ENCODE measurements around the gene CCDC12.

CCDC12 gene

DNA sequence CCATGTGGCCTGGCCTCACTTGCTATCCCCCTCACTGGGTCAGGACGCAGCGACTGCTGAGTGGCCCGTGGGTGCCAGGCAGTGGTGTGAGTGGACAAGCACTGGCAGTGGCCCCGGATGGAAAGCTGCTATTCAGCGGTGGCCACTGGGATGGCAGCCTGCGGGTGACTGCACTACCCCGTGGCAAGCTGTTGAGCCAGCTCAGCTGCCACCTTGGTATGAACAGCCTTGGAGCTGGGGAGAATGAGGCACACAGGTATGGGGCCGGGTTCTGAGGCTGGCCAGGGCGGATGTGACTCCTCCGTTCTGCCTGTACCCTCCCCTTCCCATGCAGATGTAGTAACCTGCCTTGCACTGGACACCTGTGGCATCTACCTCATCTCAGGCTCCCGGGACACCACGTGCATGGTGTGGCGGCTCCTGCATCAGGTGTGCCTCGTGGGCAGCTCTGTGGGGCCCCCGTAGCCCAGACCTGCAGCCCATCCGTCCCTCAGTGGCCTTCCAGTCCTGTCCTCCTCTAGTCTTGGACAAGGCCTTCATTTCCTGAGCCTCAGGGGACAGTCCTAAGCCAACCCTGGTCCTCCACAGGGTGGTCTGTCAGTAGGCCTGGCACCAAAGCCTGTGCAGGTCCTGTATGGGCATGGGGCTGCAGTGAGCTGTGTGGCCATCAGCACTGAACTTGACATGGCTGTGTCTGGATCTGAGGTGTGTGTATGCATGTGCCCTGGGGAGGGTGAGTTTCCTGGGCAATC lies 31.1 kb upstream of the CCDC12 start:
- H3K27ac ChIP-seq = no peak overlapping the region
- no peak for TF ChIP-seq ZFX (IDR thresholded peaks at IDR 0.05; ENCODE audit: borderline replicate concordance)
- TF ChIP-seq, protein P1, sequence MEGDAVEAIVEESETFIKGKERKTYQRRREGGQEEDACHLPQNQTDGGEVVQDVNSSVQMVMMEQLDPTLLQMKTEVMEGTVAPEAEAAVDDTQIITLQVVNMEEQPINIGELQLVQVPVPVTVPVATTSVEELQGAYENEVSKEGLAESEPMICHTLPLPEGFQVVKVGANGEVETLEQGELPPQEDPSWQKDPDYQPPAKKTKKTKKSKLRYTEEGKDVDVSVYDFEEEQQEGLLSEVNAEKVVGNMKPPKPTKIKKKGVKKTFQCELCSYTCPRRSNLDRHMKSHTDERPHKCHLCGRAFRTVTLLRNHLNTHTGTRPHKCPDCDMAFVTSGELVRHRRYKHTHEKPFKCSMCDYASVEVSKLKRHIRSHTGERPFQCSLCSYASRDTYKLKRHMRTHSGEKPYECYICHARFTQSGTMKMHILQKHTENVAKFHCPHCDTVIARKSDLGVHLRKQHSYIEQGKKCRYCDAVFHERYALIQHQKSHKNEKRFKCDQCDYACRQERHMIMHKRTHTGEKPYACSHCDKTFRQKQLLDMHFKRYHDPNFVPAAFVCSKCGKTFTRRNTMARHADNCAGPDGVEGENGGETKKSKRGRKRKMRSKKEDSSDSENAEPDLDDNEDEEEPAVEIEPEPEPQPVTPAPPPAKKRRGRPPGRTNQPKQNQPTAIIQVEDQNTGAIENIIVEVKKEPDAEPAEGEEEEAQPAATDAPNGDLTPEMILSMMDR (IDR thresholded peaks at IDR 0.05) = no peak

DNA sequence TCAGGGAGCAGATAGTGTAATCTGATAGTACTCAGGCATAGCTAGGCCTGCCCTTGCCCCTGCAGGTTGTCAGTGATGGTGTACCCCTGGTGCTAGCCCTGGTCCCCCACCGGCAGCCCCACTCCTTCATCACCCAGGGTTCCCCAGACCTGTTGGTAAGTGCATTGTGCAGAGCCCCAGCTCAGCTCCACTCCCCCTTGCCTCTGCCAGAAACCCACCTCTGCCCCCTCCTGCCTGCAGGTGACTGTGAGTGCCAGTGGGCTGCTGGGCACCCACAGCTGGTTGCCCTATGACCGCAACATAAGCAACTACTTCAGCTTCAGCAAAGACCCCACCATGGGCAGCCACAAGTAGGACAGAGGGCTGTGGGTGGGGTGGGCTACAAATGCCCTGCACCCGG lies 30.5 kb upstream of the CCDC12 start:
- H3K27ac ChIP-seq = no peak overlapping the region
- TF ChIP-seq, protein P1 (IDR thresholded peaks at IDR 0.05) = no peak
- no peak for TF ChIP-seq ZFX (IDR thresholded peaks at IDR 0.05; ENCODE audit: borderline replicate concordance)

DNA sequence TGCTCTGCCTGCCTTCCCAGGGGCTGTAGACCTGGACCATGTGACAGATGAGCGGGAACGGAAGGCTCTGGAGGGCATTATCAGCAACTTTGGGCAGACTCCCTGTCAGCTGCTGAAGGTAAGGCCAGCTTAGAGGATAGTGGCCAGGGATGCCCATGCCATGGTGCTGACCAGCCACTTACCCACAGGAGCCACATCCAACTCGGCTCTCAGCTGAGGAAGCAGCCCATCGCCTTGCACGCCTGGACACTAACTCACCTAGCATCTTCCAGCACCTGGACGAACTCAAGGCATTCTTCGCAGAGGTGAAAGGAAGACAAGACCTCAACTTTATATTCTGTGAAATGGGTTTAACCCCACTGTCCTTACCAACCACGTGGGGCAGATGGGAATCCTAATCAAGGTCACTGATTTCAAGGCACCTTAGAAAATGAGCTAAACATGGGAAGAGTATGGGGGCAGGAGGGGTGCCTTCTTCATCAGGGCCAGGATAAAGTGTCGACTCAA lies 29.7 kb upstream of the CCDC12 start:
- TF ChIP-seq, protein P1 (IDR thresholded peaks at IDR 0.05) = no peak
- no peak for TF ChIP-seq ZFX (IDR thresholded peaks at IDR 0.05; ENCODE audit: borderline replicate concordance)
- H3K27ac ChIP-seq = no peak overlapping the region

DNA sequence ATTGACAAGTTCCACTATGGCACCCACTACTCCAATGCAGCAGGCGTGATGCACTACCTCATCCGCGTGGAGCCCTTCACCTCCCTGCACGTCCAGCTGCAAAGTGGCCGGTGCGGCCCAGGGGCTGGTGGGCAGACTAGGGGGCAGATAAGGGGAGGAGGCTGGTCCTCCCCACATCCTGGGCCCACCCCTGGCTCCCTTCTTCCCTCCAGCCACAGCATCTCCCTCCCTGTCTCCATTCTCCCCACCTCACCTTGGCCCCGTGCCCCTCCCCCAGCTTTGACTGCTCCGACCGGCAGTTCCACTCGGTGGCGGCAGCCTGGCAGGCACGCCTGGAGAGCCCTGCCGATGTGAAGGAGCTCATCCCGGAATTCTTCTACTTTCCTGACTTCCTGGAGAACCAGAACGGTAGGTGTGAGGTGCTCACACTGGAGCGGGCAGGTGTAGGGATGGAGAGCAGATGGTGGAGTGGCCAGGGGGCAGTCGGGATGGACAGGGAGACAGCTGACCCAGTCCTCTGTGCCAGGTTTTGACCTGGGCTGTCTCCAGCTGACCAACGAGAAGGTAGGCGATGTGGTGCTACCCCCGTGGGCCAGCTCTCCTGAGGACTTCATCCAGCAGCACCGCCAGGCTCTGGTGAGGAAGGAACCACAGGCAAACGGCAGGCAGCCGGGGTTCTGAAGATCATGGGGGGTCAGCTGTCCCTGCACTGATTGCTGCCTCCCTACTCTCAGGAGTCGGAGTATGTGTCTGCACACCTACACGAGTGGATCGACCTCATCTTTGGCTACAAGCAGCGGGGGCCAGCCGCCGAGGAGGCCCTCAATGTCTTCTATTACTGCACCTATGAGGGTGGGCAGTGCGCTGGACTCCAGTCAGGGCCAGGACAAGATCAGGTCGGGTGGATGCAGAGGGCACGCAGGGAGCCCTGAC lies 28.9 kb upstream of the CCDC12 start:
- no peak for TF ChIP-seq ZFX (IDR thresholded peaks at IDR 0.05; ENCODE audit: borderline replicate concordance)
- TF ChIP-seq, protein P1 (IDR thresholded peaks at IDR 0.05) = no peak
- H3K27ac ChIP-seq = no peak overlapping the region

DNA sequence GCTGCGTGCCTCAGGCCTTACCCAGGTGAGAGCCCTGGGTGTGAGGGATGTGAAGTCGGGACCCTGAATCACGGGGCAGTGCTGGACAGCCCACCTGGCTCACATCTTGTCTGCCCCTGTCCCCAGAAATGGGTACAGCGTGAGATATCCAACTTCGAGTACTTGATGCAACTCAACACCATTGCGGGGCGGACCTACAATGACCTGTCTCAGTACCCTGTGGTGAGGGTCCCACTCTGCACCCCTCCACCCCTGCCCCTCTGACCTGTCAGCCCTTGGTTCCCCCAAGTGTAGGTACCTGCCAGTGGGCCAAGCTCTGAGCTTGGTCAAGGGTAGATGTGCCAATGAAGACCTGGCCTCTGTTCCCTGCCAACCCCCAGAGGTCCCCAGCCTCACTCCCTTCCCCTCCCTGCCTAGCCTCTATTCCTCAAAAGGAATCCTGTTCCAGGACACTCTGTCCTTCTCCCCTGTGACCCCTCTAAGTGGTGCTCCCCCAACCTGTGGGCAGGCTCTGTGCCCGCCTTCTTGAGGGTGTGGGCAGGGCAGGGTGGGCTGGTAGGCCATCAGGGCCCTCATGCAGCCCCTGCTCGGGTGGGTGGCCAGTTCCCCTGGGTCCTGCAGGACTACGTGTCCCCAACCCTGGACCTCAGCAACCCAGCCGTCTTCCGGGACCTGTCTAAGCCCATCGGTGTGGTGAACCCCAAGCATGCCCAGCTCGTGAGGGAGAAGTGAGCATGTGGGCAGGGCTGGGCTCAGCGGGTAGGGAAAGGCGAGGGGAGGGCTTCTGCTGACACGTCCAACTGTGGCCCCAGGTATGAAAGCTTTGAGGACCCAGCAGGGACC lies 28.0 kb upstream of the CCDC12 start:
- TF ChIP-seq, protein P1 (IDR thresholded peaks at IDR 0.05) = no peak
- TF ChIP-seq ZFX (IDR thresholded peaks at IDR 0.05; ENCODE audit: borderline replicate concordance) = no peak
- no peak overlapping the region for H3K27ac ChIP-seq

DNA sequence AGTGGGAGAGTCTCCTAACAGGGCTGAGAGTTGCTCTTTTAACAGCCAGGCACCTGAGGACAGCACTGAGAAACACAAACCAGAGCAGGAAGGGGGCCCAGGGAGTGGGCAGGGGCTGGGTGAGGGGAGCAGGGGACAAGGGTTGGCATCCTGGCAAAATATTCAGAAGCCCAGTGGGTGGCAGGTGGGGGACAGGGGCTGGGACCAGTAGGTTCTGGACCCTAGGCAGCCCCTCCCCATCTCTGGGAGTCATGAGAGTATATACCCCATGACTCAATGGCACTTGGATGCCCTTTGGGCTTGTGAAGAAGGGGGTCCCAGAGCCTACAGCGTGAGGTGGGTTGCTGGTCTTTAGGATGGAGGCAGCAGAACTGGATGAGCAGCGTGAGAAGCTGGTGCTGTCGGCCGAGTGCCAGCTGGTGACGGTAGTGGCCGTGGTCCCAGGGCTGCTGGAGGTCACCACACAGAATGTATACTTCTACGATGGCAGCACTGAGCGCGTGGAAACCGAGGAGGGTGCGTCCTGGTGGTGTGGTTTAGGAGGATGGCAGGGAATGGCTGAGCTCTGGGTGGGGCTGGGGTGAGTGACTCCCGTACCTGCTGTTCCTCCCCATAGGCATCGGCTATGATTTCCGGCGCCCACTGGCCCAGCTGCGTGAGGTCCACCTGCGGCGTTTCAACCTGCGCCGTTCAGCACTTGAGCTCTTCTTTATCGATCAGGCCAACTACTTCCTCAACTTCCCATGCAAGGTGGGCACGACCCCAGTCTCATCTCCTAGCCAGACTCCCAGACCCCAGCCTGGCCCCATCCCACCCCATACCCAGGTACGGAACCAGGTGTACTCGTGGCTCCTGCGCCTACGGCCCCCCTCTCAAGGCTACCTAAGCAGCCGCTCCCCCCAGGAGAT lies 27.2 kb upstream of the CCDC12 start:
- TF ChIP-seq, protein P1 (IDR thresholded peaks at IDR 0.05) = no peak
- no peak overlapping the region for H3K27ac ChIP-seq
